ENCODE data around the gene ETV6. TPM values are rescaled to one million over a fixed set of nuclear protein-coding genes. Genes with fewer than 3 reads are reported as not detected.
A peak's percentile ranks its signal among the peaks of the same experiment; 100 is the strongest.

Gene ETV6
- polyA plus RNA-seq, 1 donor (not counting 4 experiments of a cell fraction or from before 2014, with no cell fraction given), result 5.3 TPM

- no peaks in the 10 kb centered on the region for H3K9me1 ChIP-seq (ENCODE audit: control insufficient read depth, extremely low read depth, insufficient read depth, low read length)
- no peaks in the 10 kb centered on the region for H3K79me2 ChIP-seq (ENCODE audit: control insufficient read depth, insufficient read depth, low read length)
- peaks cover 0 to 3% of the 10 kb centered on the region in 2 experiments for H3K36me3 ChIP-seq (ENCODE audit: control insufficient read depth in 2 of 2, extremely low read depth in 1 of 2, insufficient read depth in 2 of 2, low read length in 2 of 2)
- H3K27ac ChIP-seq (ENCODE audit: control insufficient read depth, insufficient read depth, low read length), result peak overlapping the region; percentile 34
- no peak for TF ChIP-seq CTCF (optimal IDR thresholded peaks at IDR 0.05 in 1 of 3, IDR thresholded peaks at IDR 0.05 in 1 of 3, conservative IDR thresholded peaks at IDR 0.05 in 1 of 3; ENCODE audit: extremely low read depth in 1 of 3, insufficient read depth in 2 of 3, low read length in 3 of 3)
- no peak for TF ChIP-seq EZH2 (IDR thresholded peaks at IDR 0.05; ENCODE audit: low read length)
- no peaks in the 10 kb centered on the region for H4K20me1 ChIP-seq (ENCODE audit: control insufficient read depth, extremely low read depth, insufficient read depth, low read length)
- peaks cover 13% of the 10 kb centered on the region for H3K4me1 ChIP-seq (ENCODE audit: control insufficient read depth, extremely low read depth, insufficient read depth, low read length)
- peak overlapping the region; percentile 33 for H3K4me2 ChIP-seq (ENCODE audit: control insufficient read depth, extremely low read depth, insufficient read depth, low read depth, low read length)
- dilution Hi-C loops (cut with MboI; ENCODE audit: extremely low pct_ligation_motif_present, low sequenced_read_pairs), result no loop called here
- no peak for DNase-seq (ENCODE audit: low read depth, low spot score)
- H2AFZ ChIP-seq (ENCODE audit: control insufficient read depth, low read length), result no peak overlapping the region
- H3K27me3 ChIP-seq (ENCODE audit: control insufficient read depth, extremely low read depth, insufficient read depth, low read length), result no peaks in the 10 kb centered on the region
- peak; percentile 79 for FAIRE-seq
- peak overlapping the region; percentile 14 for H3K9ac ChIP-seq (ENCODE audit: control insufficient read depth, extremely low read depth, insufficient read depth, low read length)
- no peaks in the 10 kb centered on the region for H3K9me3 ChIP-seq (ENCODE audit: control insufficient read depth, low read depth, low read length)
- no peak overlapping the region for H3K4me3 ChIP-seq (ENCODE audit: control insufficient read depth in 2 of 3, extremely low read depth in 1 of 3, insufficient read depth in 2 of 3, low read depth in 1 of 3, low read length in 3 of 3)
Measured at GRCh38 chr12:11822081-11822834, 172.8 kb downstream of the ETV6 start.

- Histone ChIP-seq H3K27ac (ENCODE audit: control insufficient read depth, insufficient read depth, low read length) (peak overlapping the region; percentile 34), H3K79me2 (ENCODE audit: control insufficient read depth, insufficient read depth, low read length) (no peaks in the 10 kb centered on the region), H3K9me3 (ENCODE audit: control insufficient read depth, low read depth, low read length) (no peaks in the 10 kb centered on the region), H3K9me1 (ENCODE audit: control insufficient read depth, extremely low read depth, insufficient read depth, low read length) (no peaks in the 10 kb centered on the region), H4K20me1 (ENCODE audit: control insufficient read depth, extremely low read depth, insufficient read depth, low read length) (no peaks in the 10 kb centered on the region), H3K27me3 (ENCODE audit: control insufficient read depth, extremely low read depth, insufficient read depth, low read length) (no peaks in the 10 kb centered on the region), H3K4me2 (ENCODE audit: control insufficient read depth, extremely low read depth, insufficient read depth, low read depth, low read length) (no peak overlapping the region), H3K9ac (ENCODE audit: control insufficient read depth, extremely low read depth, insufficient read depth, low read length) (no peak overlapping the region), H3K4me3 (ENCODE audit: control insufficient read depth in 2 of 3, extremely low read depth in 1 of 3, insufficient read depth in 2 of 3, low read depth in 1 of 3, low read length in 3 of 3) (no peak overlapping the region), H2AFZ (ENCODE audit: control insufficient read depth, low read length) (no peak overlapping the region), H3K36me3 (ENCODE audit: control insufficient read depth in 2 of 2, extremely low read depth in 1 of 2, insufficient read depth in 2 of 2, low read length in 2 of 2) (peaks cover 0 to 3% of the 10 kb centered on the region in 2 experiments), H3K4me1 (ENCODE audit: control insufficient read depth, extremely low read depth, insufficient read depth, low read length) (peaks cover 13% of the 10 kb centered on the region)
- dilution Hi-C loops (cut with MboI; ENCODE audit: extremely low pct_ligation_motif_present, low sequenced_read_pairs), result no loop called here
- no peak for DNase-seq (ENCODE audit: low read depth, low spot score)
- no peak for FAIRE-seq
- no peak for TF ChIP-seq CTCF (optimal IDR thresholded peaks at IDR 0.05 in 1 of 3, IDR thresholded peaks at IDR 0.05 in 1 of 3, conservative IDR thresholded peaks at IDR 0.05 in 1 of 3; ENCODE audit: extremely low read depth in 1 of 3, insufficient read depth in 2 of 3, low read length in 3 of 3)
- no peak for TF ChIP-seq EZH2 (IDR thresholded peaks at IDR 0.05; ENCODE audit: low read length)
Measured at GRCh38 chr12:11823043-11823442, 173.6 kb downstream of the ETV6 start.
